Measurements from ENCODE around the gene SORL1.

DNA sequence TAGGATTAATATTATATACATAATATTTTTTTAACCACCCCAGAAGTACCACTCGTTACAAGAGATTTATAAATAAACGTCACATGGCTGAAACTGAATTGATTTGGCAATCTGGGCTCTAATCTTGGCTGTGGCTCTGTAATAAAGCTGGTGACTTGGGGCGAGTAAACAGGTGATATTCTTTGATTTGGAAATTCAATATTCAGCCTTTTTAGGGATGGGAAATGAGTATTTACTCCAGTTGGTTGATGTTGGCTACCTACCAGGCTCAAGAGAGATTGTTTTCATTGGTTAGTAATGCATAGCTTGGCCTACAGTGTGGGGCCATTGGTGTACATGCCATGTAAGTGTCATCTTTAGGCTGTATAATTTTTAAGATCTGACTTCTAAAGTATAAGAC, 118.3 kb downstream of the SORL1 start:
- TF ChIP-seq EZH2 (IDR thresholded peaks at IDR 0.05) = no peak
- TF ChIP-seq POLR2AphosphoS5 (IDR thresholded peaks at IDR 0.05; ENCODE audit: borderline replicate concordance, low read depth, low read length) = no peak
- TF ChIP-seq FOXP2 (optimal IDR thresholded peaks at IDR 0.05; ENCODE audit: control extremely low read depth, extremely low read length, insufficient read depth) = no peak
